ENCODE data around the gene TDRD7.

- TF ChIP-seq CTCF (IDR thresholded peaks at IDR 0.05) (peak; percentile 33 to 88 (median 80)), POLR2A (IDR thresholded peaks at IDR 0.05) (no peak)
Measured at GRCh38 chr9:97468658-97469448, 57.0 kb downstream of the TDRD7 start.

Data from prostate gland (tissue), 2 donors.